ENCODE data around the gene SCGN.
"Not testable (repeated sequence)": the region's sequence is repeated elsewhere in the genome, so short reads cannot be mapped to it uniquely, and the experiment has no call there.

The SCGN gene

GRCh38 chr6:25735261-25735660 lies 83.2 kb downstream of the SCGN start:
- no peaks in the 10 kb centered on the region for H3K4me1 ChIP-seq (ENCODE audit: control insufficient read depth, insufficient read depth, low read length)
- no peaks in the 10 kb centered on the region for H3K27me3 ChIP-seq (ENCODE audit: control insufficient read depth, insufficient read depth, low read length)
- no peaks in the 10 kb centered on the region for H3K36me3 ChIP-seq (ENCODE audit: control insufficient read depth, insufficient read depth, low read length)
- H3K4me3 ChIP-seq (ENCODE audit: low read depth, low read length), result no peak overlapping the region
- H3K9ac ChIP-seq (ENCODE audit: low read depth, low read length), result no peak overlapping the region
- H3K9me3 ChIP-seq (ENCODE audit: control insufficient read depth, insufficient read depth, low read length), result no peaks in the 10 kb centered on the region

GRCh38 chr6:25743868-25744267 lies 91.9 kb downstream of the SCGN start:
- no peaks in the 10 kb centered on the region for H3K9me3 ChIP-seq (ENCODE audit: control insufficient read depth, insufficient read depth, low read length)
- H3K9ac ChIP-seq (ENCODE audit: low read depth, low read length), result no peak overlapping the region
- H3K36me3 ChIP-seq (ENCODE audit: control insufficient read depth, insufficient read depth, low read length), result no peaks in the 10 kb centered on the region
- no peak overlapping the region for H3K4me3 ChIP-seq (ENCODE audit: low read depth, low read length)
- H3K4me1 ChIP-seq (ENCODE audit: control insufficient read depth, insufficient read depth, low read length), result no peaks in the 10 kb centered on the region
- no peaks in the 10 kb centered on the region for H3K27me3 ChIP-seq (ENCODE audit: control insufficient read depth, insufficient read depth, low read length)

- Histone ChIP-seq H3K4me3 (ENCODE audit: low read depth, low read length) (no peak overlapping the region), H3K4me1 (ENCODE audit: control insufficient read depth, insufficient read depth, low read length) (no peaks in the 10 kb centered on the region), H3K36me3 (ENCODE audit: control insufficient read depth, insufficient read depth, low read length) (no peaks in the 10 kb centered on the region), H3K9me3 (ENCODE audit: control insufficient read depth, insufficient read depth, low read length) (no peaks in the 10 kb centered on the region), H3K27me3 (ENCODE audit: control insufficient read depth, insufficient read depth, low read length) (no peaks in the 10 kb centered on the region), H3K9ac (ENCODE audit: low read depth, low read length) (no peak overlapping the region)
These were observed 93.8 kb downstream of the SCGN start for GRCh38 chr6:25745836-25746235.

- no peak overlapping the region for H3K9ac ChIP-seq (ENCODE audit: low read depth, low read length)
- no peaks in the 10 kb centered on the region for H3K27me3 ChIP-seq (ENCODE audit: control insufficient read depth, insufficient read depth, low read length)
- no peaks in the 10 kb centered on the region for H3K4me1 ChIP-seq (ENCODE audit: control insufficient read depth, insufficient read depth, low read length)
- H3K4me3 ChIP-seq (ENCODE audit: low read depth, low read length), result no peak overlapping the region
- no peaks in the 10 kb centered on the region for H3K36me3 ChIP-seq (ENCODE audit: control insufficient read depth, insufficient read depth, low read length)
- no peaks in the 10 kb centered on the region for H3K9me3 ChIP-seq (ENCODE audit: control insufficient read depth, insufficient read depth, low read length)
These were observed 95.0 kb downstream of the SCGN start for GRCh38 chr6:25746968-25747367.

GRCh38 chr6:25747477-25747876 lies 95.5 kb downstream of the SCGN start:
- Histone ChIP-seq H3K9me3 (ENCODE audit: control insufficient read depth, insufficient read depth, low read length) (no peaks in the 10 kb centered on the region), H3K36me3 (ENCODE audit: control insufficient read depth, insufficient read depth, low read length) (no peaks in the 10 kb centered on the region), H3K4me1 (ENCODE audit: control insufficient read depth, insufficient read depth, low read length) (no peaks in the 10 kb centered on the region), H3K27me3 (ENCODE audit: control insufficient read depth, insufficient read depth, low read length) (no peaks in the 10 kb centered on the region), H3K4me3 (ENCODE audit: low read depth, low read length) (no peak overlapping the region), H3K9ac (ENCODE audit: low read depth, low read length) (no peak overlapping the region)

- no peak overlapping the region for H3K9ac ChIP-seq (ENCODE audit: low read depth, low read length)
- H3K4me3 ChIP-seq (ENCODE audit: low read depth, low read length), result no peak overlapping the region
- no peaks in the 10 kb centered on the region for H3K36me3 ChIP-seq (ENCODE audit: control insufficient read depth, insufficient read depth, low read length)
- no peaks in the 10 kb centered on the region for H3K4me1 ChIP-seq (ENCODE audit: control insufficient read depth, insufficient read depth, low read length)
- no peaks in the 10 kb centered on the region for H3K27me3 ChIP-seq (ENCODE audit: control insufficient read depth, insufficient read depth, low read length)
- no peaks in the 10 kb centered on the region for H3K9me3 ChIP-seq (ENCODE audit: control insufficient read depth, insufficient read depth, low read length)
These were observed 96.0 kb downstream of the SCGN start for GRCh38 chr6:25748049-25748448.

GRCh38 chr6:25748601-25749517 lies 96.8 kb downstream of the SCGN start:
- H3K9ac ChIP-seq (ENCODE audit: low read depth, low read length); H3K9me3 ChIP-seq (ENCODE audit: control insufficient read depth, insufficient read depth, low read length); H3K36me3 ChIP-seq (ENCODE audit: control insufficient read depth, insufficient read depth, low read length); H3K4me1 ChIP-seq (ENCODE audit: control insufficient read depth, insufficient read depth, low read length); H3K4me3 ChIP-seq (ENCODE audit: low read depth, low read length); H3K27me3 ChIP-seq (ENCODE audit: control insufficient read depth, insufficient read depth, low read length): not testable (repeated sequence)

- H3K27me3 ChIP-seq (ENCODE audit: control insufficient read depth, insufficient read depth, low read length), result no peaks in the 10 kb centered on the region
- no peaks in the 10 kb centered on the region for H3K36me3 ChIP-seq (ENCODE audit: control insufficient read depth, insufficient read depth, low read length)
- no peak overlapping the region for H3K9ac ChIP-seq (ENCODE audit: low read depth, low read length)
- no peaks in the 10 kb centered on the region for H3K4me1 ChIP-seq (ENCODE audit: control insufficient read depth, insufficient read depth, low read length)
- H3K9me3 ChIP-seq (ENCODE audit: control insufficient read depth, insufficient read depth, low read length), result no peaks in the 10 kb centered on the region
- H3K4me3 ChIP-seq (ENCODE audit: low read depth, low read length), result no peak overlapping the region
These were observed 97.8 kb downstream of the SCGN start for GRCh38 chr6:25749837-25750236.

GRCh38 chr6:25750906-25751305 lies 98.9 kb downstream of the SCGN start:
- H3K4me1 ChIP-seq (ENCODE audit: control insufficient read depth, insufficient read depth, low read length), result no peaks in the 10 kb centered on the region
- H3K9ac ChIP-seq (ENCODE audit: low read depth, low read length), result no peak overlapping the region
- H3K36me3 ChIP-seq (ENCODE audit: control insufficient read depth, insufficient read depth, low read length), result no peaks in the 10 kb centered on the region
- H3K4me3 ChIP-seq (ENCODE audit: low read depth, low read length), result no peak overlapping the region
- H3K27me3 ChIP-seq (ENCODE audit: control insufficient read depth, insufficient read depth, low read length), result no peaks in the 10 kb centered on the region
- no peaks in the 10 kb centered on the region for H3K9me3 ChIP-seq (ENCODE audit: control insufficient read depth, insufficient read depth, low read length)
